SK-N-SH (cell line): ENCODE data around the gene RAB20. TPM values are rescaled to one million over a fixed set of nuclear protein-coding genes. Genes with fewer than 3 reads are reported as not detected.
A peak's percentile ranks its signal among the peaks of the same experiment; 100 is the strongest.

Experiments used
- CTCF ChIA-PET: fragments of 300-600, 350-600 bp; formaldehyde crosslinking; extraction: SDS; loops from one replicate; lab custom pipeline; 2021; lab: Yijun Ruan, JAX
- POLR2A ChIA-PET: fragments of 350-600 bp; sonication (Branson Sonifier 250); formaldehyde crosslinking; extraction: SDS; loops from one replicate; lab custom pipeline; 2020; ENCODE audit warnings: antibody characterized with exemption, inconsistent platforms; lab: Yijun Ruan, JAX
- DNase-seq: peaks from one replicate; pipeline ENCODE4 v3.0.0; 2012
- H2AFZ ChIP-seq: fragments of 200-600 bp; sonication (generic); 2 replicates; pipeline ENCODE4 v1.8.1; 2016; ENCODE audit warnings: antibody characterized with exemption, mild to moderate bottlenecking, low read depth
- H3F3A ChIP-seq: fragments of 200-600 bp; sonication (generic); replicated peaks from 2 replicates; pipeline ENCODE3; 2016; ENCODE audit warnings: antibody characterized with exemption, mild to moderate bottlenecking; ENCODE audit not compliant: insufficient read depth
- H3K27ac ChIP-seq, 2 experiments: fragments of 200-500 bp in 1 of 2; fragments of 200-600 bp in 1 of 2; sonication (Bioruptor generic) in 1 of 2; sonication (generic), shearing (Covaris generic) in 1 of 2; 2 replicates each; pipeline versions ENCODE4 v1.5.1 to v1.6.1; 2014 to 2016; ENCODE audit warnings: low read depth in 2 of 2, inconsistent platforms in 1 of 2, low read length in 1 of 2, mild to moderate bottlenecking in 1 of 2, mixed read lengths in 1 of 2
- H3K27me3 ChIP-seq: fragments of 200-600 bp; sonication (generic), shearing (Covaris generic); 2 replicates; pipeline ENCODE4 v1.6.1; 2016; ENCODE audit warnings: mixed run types; ENCODE audit not compliant: insufficient read depth
- H3K36me3 ChIP-seq, 2 experiments: fragments of 200-500 bp in 1 of 2; fragments of 200-600 bp in 1 of 2; sonication (Bioruptor generic) in 1 of 2; sonication (generic) in 1 of 2; replicated peaks in 1 of 2; 2 replicates each; pipeline versions ENCODE3 to v1.5.1; 2014 to 2016; ENCODE audit warnings: low read length in 1 of 2, mild to moderate bottlenecking in 1 of 2; ENCODE audit not compliant: insufficient read depth in 2 of 2, control insufficient read depth in 1 of 2
- H3K4me1 ChIP-seq, 2 experiments: fragments of 200-500 bp in 1 of 2; fragments of 200-600 bp in 1 of 2; sonication (Bioruptor generic) in 1 of 2; sonication (generic), shearing (Covaris generic) in 1 of 2; 2 replicates each; pipeline versions ENCODE4 v1.5.1 to v1.6.1; 2014 to 2016; ENCODE audit warnings: low read depth in 1 of 2, low read length in 1 of 2, mixed run types in 1 of 2; ENCODE audit not compliant: insufficient read depth in 2 of 2, control insufficient read depth in 1 of 2
- H3K4me2 ChIP-seq: fragments of 200-600 bp; sonication (generic), shearing (Covaris generic); 2 replicates; pipeline ENCODE4 v1.6.1; 2017; ENCODE audit warnings: mixed run types
- H3K4me3 ChIP-seq, 2 experiments: fragments of 200-500 bp in 1 of 2; fragments of 200-600 bp in 1 of 2; sonication (Bioruptor generic) in 1 of 2; sonication (generic), shearing (Covaris generic) in 1 of 2; 2 replicates each; pipeline versions ENCODE4 v1.5.1 to v1.8.1; 2014 to 2016; ENCODE audit warnings: low read depth in 2 of 2, inconsistent platforms in 1 of 2, low read length in 1 of 2, mild to moderate bottlenecking in 1 of 2, mixed read lengths in 1 of 2, moderate library complexity in 1 of 2
- H3K79me2 ChIP-seq: fragments of 200-600 bp; sonication (generic); 2 replicates; pipeline ENCODE4 v1.8.1; 2017; ENCODE audit warnings: mild to moderate bottlenecking; ENCODE audit not compliant: insufficient read depth
- H3K9ac ChIP-seq: fragments of 200-600 bp; sonication (generic); 2 replicates; pipeline ENCODE4 v1.6.1; 2017; ENCODE audit warnings: mixed run types
- H3K9me2 ChIP-seq: fragments of 200-600 bp; sonication (generic); 2 replicates; pipeline ENCODE4 v1.6.1; 2017; ENCODE audit warnings: mixed run types
- H3K9me3 ChIP-seq: fragments of 200-600 bp; sonication (generic); 2 replicates; pipeline ENCODE4 v1.6.1; 2017; ENCODE audit warnings: mixed run types, mild to moderate bottlenecking, moderate library complexity
- H4K20me1 ChIP-seq: fragments of 200-600 bp; sonication (generic); 2 replicates; pipeline ENCODE4 v1.6.1; 2017; ENCODE audit warnings: mild to moderate bottlenecking, mixed run types; ENCODE audit not compliant: insufficient read depth
- CHD2 ChIP-seq: fragments of 150-350 bp; IDR thresholded peaks from 2 replicates; pipeline ENCODE4 v1.6.1; 2018; ENCODE audit warnings: low read length; ENCODE audit not compliant: partially characterized antibody
- ELF1 ChIP-seq: IDR thresholded peaks from 2 replicates; pipeline ENCODE4 v1.4.0; 2012
- EP300 ChIP-seq, 2 experiments: IDR thresholded peaks; 2 replicates each; pipeline versions ENCODE4 v1.4.0 to v1.6.1; 2012; ENCODE audit warnings: borderline replicate concordance in 1 of 2, low read depth in 1 of 2, low read length in 1 of 2
- EZH2phosphoT487 ChIP-seq: fragments of 200-600 bp; sonication (generic); IDR thresholded peaks from 2 replicates; pipeline ENCODE4 v1.6.1; 2017; ENCODE audit warnings: low read depth, mixed run types, mild to moderate bottlenecking, antibody characterized with exemption, moderate library complexity, borderline replicate concordance
- FOSL2 ChIP-seq: IDR thresholded peaks from 2 replicates; pipeline ENCODE4 v1.4.0; 2012; ENCODE audit warnings: low read depth, mild to moderate bottlenecking, moderate library complexity, borderline replicate concordance
- FOXJ3 ChIP-seq: sonication (generic); formaldehyde crosslinking; IDR thresholded peaks from 2 replicates; pipeline ENCODE4 v1.5.1; 2020; ENCODE audit warnings: mild to moderate bottlenecking, missing genetic modification reagents
- GABPA ChIP-seq: IDR thresholded peaks from 2 replicates; pipeline ENCODE4 v1.4.0; 2012; ENCODE audit warnings: low read depth, mild to moderate bottlenecking
- GATA2 ChIP-seq: sonication (generic); formaldehyde crosslinking; IDR thresholded peaks from 2 replicates; pipeline ENCODE4 v1.5.0; 2020; ENCODE audit warnings: mild to moderate bottlenecking, missing genetic modification reagents
- JUND ChIP-seq: IDR thresholded peaks from 2 replicates; pipeline ENCODE4 v1.4.0; 2012
- RAD21 ChIP-seq: IDR thresholded peaks from 2 replicates; pipeline ENCODE4 v1.6.1; 2012; ENCODE audit warnings: mild to moderate bottlenecking, low read length
- RCOR1 ChIP-seq: fragments of 150-350 bp; IDR thresholded peaks from 2 replicates; pipeline ENCODE4 v1.6.1; 2017; ENCODE audit warnings: antibody characterized with exemption, low read length
- REST ChIP-seq: IDR thresholded peaks from 2 replicates; pipeline ENCODE4 v1.6.1; 2012; ENCODE audit warnings: mild to moderate bottlenecking, low read depth, low read length, moderate library complexity
- RFX5 ChIP-seq: IDR thresholded peaks from 2 replicates; pipeline ENCODE4 v1.6.1; 2012; ENCODE audit warnings: mild to moderate bottlenecking, improper control_type of control experiment, low read length
- RXRA ChIP-seq: IDR thresholded peaks from 2 replicates; pipeline ENCODE4 v1.4.0; 2012; ENCODE audit warnings: low read depth, mild to moderate bottlenecking, borderline replicate concordance
- TAF1 ChIP-seq: IDR thresholded peaks from 2 replicates; pipeline ENCODE4 v1.6.1; 2012; ENCODE audit warnings: low read depth, mild to moderate bottlenecking, low read length, moderate library complexity, borderline replicate concordance
- TCF12 ChIP-seq: IDR thresholded peaks from 2 replicates; pipeline ENCODE4 v1.4.0; 2012
- TEAD4 ChIP-seq: IDR thresholded peaks from 2 replicates; pipeline ENCODE4 v1.4.0; 2012; ENCODE audit warnings: mild to moderate bottlenecking, borderline replicate concordance; ENCODE audit not compliant: insufficient read depth
- YY1 ChIP-seq: IDR thresholded peaks from 2 replicates; pipeline ENCODE4 v1.4.0; 2012; ENCODE audit warnings: low read depth, mild to moderate bottlenecking
- WGBS: methylation state at CpG from one replicate; pipeline ENCODE4 v1.1.6; 2017; ENCODE audit warnings: low lambda C conversion rate; 5-methylcytosine and 5-hydroxymethylcytosine counted together
- polyA plus RNA-seq, 3 experiments: library from polyadenylated mRNA; depleted of rRNA; stranded (reverse); fragments of >200 nt; gene quantifications; 2 replicates each; pipeline ENCODE4 v1.2.3, GENCODE V29; 2012
- TF ChIP-seq, protein P1 (sequence below): fragments of 150-350 bp; IDR thresholded peaks from 2 replicates; pipeline ENCODE4 v1.6.1; 2016; ENCODE audit warnings: mild to moderate bottlenecking, low read depth, low read length
- TF ChIP-seq, protein P2 (sequence below): IDR thresholded peaks from 2 replicates; pipeline ENCODE4 v1.4.0; 2012; ENCODE audit warnings: low read depth, borderline replicate concordance
- TF ChIP-seq, protein P3 (sequence below): IDR thresholded peaks from 2 replicates; pipeline ENCODE4; 2012

The RAB20 gene
- polyA plus RNA-seq, 1 of the 3 experiments (the other 2 are of a cell fraction), result 5.2 TPM

DNA sequence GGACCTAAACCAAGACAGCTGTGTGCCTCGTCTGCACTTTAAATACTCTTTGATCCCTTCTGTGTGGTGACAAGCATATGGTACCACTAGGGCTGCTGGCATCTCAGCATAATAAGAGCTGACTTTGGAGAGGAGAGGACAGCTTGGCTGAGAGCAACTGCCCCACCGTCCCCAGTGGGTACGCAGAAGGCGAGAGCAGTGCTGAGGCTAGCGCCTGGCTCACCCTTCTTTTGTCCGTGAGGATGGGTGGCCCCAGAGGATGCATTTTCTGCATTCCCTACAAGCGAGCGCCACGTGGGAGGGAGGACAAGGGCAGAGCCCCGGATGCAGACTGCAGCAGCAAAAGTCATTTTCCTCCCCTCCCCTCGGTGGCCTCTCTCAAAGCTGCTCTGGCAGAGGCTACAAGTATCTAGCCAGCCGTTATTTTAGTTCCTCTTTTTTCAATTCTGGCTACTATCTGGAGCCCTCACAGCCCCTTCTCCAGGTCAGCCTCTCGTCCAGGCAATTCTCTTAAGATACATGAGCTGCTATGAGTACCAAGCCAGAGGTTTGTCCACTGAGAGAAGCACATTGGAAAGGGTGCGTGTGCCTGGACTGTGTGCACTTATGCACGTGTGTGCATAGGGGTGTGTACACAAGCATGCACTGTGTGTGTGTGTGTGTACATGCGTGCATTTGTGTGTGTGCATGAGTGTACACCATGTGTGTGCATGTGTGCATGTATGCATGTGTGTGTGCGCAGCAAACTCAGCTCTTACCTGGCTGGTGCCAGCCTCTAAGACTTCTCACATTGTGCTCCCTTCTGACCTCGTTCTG is 51.3 kb downstream of the RAB20 start:
- Histone ChIP-seq H2AFZ (no peak overlapping the region), H3F3A (peaks cover 9% of the 10 kb centered on the region), H4K20me1 (no peaks in the 10 kb centered on the region), H3K27me3 (no peaks in the 10 kb centered on the region), H3K4me1 (no peaks in the 10 kb centered on the region; a peak in 1 of 4 replicates), H3K4me2 (no peak overlapping the region), H3K79me2 (no peaks in the 10 kb centered on the region), H3K4me3 (no peak overlapping the region), H3K9me3 (no peaks in the 10 kb centered on the region), H3K9me2 (no peaks in the 10 kb centered on the region), H3K36me3 (peaks cover 30 to 38% of the 10 kb centered on the region in 2 experiments), H3K9ac (no peak overlapping the region), H3K27ac (no peak overlapping the region; a peak in 1 of 4 replicates)
- TF ChIP-seq ELF1 (no peak), TEAD4 (no peak), TAF1 (no peak), RAD21 (no peak), JUND (no peak), YY1 (no peak), FOSL2 (no peak), EP300 (IDR thresholded peaks at IDR 0.05; ENCODE audit: borderline replicate concordance in 1 of 2, low read depth in 1 of 2, low read length in 1 of 2) (no peak), RFX5 (no peak)
- TF ChIP-seq, protein P1, sequence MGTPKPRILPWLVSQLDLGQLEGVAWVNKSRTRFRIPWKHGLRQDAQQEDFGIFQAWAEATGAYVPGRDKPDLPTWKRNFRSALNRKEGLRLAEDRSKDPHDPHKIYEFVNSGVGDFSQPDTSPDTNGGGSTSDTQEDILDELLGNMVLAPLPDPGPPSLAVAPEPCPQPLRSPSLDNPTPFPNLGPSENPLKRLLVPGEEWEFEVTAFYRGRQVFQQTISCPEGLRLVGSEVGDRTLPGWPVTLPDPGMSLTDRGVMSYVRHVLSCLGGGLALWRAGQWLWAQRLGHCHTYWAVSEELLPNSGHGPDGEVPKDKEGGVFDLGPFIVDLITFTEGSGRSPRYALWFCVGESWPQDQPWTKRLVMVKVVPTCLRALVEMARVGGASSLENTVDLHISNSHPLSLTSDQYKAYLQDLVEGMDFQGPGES, result no peak
- TF ChIP-seq, protein P2, sequence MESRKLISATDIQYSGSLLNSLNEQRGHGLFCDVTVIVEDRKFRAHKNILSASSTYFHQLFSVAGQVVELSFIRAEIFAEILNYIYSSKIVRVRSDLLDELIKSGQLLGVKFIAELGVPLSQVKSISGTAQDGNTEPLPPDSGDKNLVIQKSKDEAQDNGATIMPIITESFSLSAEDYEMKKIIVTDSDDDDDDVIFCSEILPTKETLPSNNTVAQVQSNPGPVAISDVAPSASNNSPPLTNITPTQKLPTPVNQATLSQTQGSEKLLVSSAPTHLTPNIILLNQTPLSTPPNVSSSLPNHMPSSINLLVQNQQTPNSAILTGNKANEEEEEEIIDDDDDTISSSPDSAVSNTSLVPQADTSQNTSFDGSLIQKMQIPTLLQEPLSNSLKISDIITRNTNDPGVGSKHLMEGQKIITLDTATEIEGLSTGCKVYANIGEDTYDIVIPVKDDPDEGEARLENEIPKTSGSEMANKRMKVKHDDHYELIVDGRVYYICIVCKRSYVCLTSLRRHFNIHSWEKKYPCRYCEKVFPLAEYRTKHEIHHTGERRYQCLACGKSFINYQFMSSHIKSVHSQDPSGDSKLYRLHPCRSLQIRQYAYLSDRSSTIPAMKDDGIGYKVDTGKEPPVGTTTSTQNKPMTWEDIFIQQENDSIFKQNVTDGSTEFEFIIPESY, result no peak
- WGBS, result 84% methylated on average over 18 of the region's 18 CpGs
- POLR2A ChIA-PET, result no interaction called here
- DNase-seq, result no peak
- CTCF ChIA-PET, result no interaction called here

- Histone ChIP-seq H3K27ac (peak overlapping the region in 1 of 2 experiments; percentile 43; a peak in 2 of 4 replicates), H2AFZ (no peak overlapping the region), H3K79me2 (no peaks in the 10 kb centered on the region), H3K36me3 (peaks cover 30 to 38% of the 10 kb centered on the region in 2 experiments), H3K4me3 (no peak overlapping the region), H3F3A (peaks cover 9% of the 10 kb centered on the region), H3K4me2 (no peak overlapping the region), H3K27me3 (no peaks in the 10 kb centered on the region), H3K9me2 (no peaks in the 10 kb centered on the region), H4K20me1 (no peaks in the 10 kb centered on the region), H3K4me1 (no peaks in the 10 kb centered on the region; a peak in 1 of 4 replicates), H3K9me3 (no peaks in the 10 kb centered on the region), H3K9ac (no peak overlapping the region)
- DNase-seq, result peak; percentile 56
- WGBS, result 65% methylated on average over 3 of the region's 4 CpGs
- CTCF ChIA-PET, result no interaction called here
- POLR2A ChIA-PET, result no interaction called here
- TF ChIP-seq RCOR1 (no peak), FOXJ3 (CRISPR knock-in tag) (no peak), EZH2phosphoT487 (no peak), ELF1 (no peak), GATA2 (CRISPR knock-in tag) (no peak), REST (no peak), RXRA (no peak), TEAD4 (no peak), GABPA (no peak), CHD2 (no peak), TCF12 (no peak)
- TF ChIP-seq, protein P3, sequence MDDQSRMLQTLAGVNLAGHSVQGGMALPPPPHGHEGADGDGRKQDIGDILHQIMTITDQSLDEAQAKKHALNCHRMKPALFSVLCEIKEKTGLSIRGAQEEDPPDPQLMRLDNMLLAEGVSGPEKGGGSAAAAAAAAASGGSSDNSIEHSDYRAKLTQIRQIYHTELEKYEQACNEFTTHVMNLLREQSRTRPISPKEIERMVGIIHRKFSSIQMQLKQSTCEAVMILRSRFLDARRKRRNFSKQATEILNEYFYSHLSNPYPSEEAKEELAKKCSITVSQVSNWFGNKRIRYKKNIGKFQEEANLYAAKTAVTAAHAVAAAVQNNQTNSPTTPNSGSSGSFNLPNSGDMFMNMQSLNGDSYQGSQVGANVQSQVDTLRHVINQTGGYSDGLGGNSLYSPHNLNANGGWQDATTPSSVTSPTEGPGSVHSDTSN, result no peak
These were observed 52.0 kb downstream of the RAB20 start for GRCh38 chr13:110509478-110509926.
